ENCODE measurements around the gene PPP2R2C. TPM values are rescaled to one million over a fixed set of nuclear protein-coding genes. Genes with fewer than 3 reads are reported as not detected.

The PPP2R2C gene
- total RNA-seq, 1 experiment from 2014 or later, result 8.1 TPM

DNA sequence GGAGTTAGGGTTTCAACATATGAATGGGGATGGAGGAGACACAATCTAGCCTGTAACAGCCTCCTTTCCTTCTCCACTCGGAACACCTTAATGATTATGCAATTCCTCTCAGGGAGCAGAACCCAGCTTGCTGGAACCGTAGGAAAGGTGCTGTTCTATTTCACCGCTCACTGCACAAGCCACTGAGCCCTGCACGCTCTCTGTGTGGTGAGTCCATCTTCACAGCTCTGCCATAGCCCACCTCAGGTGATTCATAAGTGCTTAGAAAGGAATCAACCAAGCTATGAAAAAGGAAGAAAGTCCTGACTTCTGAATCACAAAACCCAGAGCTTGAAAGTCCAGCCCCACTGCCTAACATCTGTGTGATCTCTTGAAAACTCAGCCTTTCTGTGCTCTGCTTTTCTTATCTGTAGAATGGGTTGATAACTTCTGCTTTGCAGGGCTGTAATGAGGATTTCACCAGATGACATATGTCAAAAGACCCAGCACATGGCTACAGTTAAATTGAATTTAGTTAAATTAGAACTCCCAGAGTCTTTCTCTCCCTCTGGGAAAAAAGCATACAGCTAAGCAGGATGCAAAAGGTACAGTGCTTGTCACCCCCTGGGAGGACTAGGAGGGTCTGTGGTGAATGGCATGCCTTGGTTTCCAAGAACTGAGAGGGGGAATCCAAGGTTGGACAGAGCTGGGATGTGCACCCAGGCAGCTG, 111.2 kb downstream of the PPP2R2C start:
- no peaks in the 10 kb centered on the region for H4K20me1 ChIP-seq (ENCODE audit: control insufficient read depth, insufficient read depth, insufficient read length)
- no peak overlapping the region for H2BK120ac ChIP-seq (ENCODE audit: low read depth, low read length, poor library complexity, severe bottlenecking)
- peaks cover 18% of the 10 kb centered on the region for H3K27me3 Mint-ChIP-seq (ENCODE audit: low read depth)
- H2BK20ac ChIP-seq (ENCODE audit: low read depth, low read length, poor library complexity, severe bottlenecking), result no peak overlapping the region
- no peak overlapping the region for H4K91ac ChIP-seq (ENCODE audit: insufficient read length, low read depth, low read length)
- H3K14ac ChIP-seq (ENCODE audit: insufficient read depth, low read length), result no peak overlapping the region
- H3K27ac ChIP-seq (ENCODE audit: insufficient read length, low read depth, low read length), result no peak overlapping the region
- H2AFZ ChIP-seq (ENCODE audit: low read length), result no peak overlapping the region
- no peaks in the 10 kb centered on the region for H3K79me1 ChIP-seq (ENCODE audit: insufficient read depth, low read depth, low read length, poor library complexity, severe bottlenecking)
- TF ChIP-seq, protein P1, sequence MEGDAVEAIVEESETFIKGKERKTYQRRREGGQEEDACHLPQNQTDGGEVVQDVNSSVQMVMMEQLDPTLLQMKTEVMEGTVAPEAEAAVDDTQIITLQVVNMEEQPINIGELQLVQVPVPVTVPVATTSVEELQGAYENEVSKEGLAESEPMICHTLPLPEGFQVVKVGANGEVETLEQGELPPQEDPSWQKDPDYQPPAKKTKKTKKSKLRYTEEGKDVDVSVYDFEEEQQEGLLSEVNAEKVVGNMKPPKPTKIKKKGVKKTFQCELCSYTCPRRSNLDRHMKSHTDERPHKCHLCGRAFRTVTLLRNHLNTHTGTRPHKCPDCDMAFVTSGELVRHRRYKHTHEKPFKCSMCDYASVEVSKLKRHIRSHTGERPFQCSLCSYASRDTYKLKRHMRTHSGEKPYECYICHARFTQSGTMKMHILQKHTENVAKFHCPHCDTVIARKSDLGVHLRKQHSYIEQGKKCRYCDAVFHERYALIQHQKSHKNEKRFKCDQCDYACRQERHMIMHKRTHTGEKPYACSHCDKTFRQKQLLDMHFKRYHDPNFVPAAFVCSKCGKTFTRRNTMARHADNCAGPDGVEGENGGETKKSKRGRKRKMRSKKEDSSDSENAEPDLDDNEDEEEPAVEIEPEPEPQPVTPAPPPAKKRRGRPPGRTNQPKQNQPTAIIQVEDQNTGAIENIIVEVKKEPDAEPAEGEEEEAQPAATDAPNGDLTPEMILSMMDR (conservative IDR thresholded peaks at IDR 0.05), result no peak
- H3K27ac Mint-ChIP-seq, result no peak overlapping the region
- DNase-seq, result no peak
- no peak overlapping the region for H4K5ac ChIP-seq (ENCODE audit: insufficient read length, low read depth, low read length)
- H3K4me2 ChIP-seq (ENCODE audit: insufficient read depth, insufficient read length, low read length), result no peak overlapping the region
- no peaks in the 10 kb centered on the region for H3K9me3 ChIP-seq (ENCODE audit: control insufficient read depth, low read depth, low read length)
- no peak overlapping the region for H3K4me3 Mint-ChIP-seq
- no peak overlapping the region for H2BK15ac ChIP-seq (ENCODE audit: low read depth, low read length)
- peaks cover 6 to 11% of the 10 kb centered on the region in 2 experiments for H3K4me1 Mint-ChIP-seq
- no peaks in the 10 kb centered on the region for H3K27me3 ChIP-seq (ENCODE audit: insufficient read depth, low read length)
- no peak overlapping the region for H3K9ac ChIP-seq (ENCODE audit: extremely low read depth, insufficient read length, low read length)
- H3K23ac ChIP-seq (ENCODE audit: insufficient read length, low read depth, low read length), result no peak overlapping the region
- WGBS (ENCODE audit: extremely low coverage, insufficient read length, low lambda C conversion rate), result no CpG with 5 or more reads among the region's 4 CpGs
- no peak overlapping the region for H4K8ac ChIP-seq (replicated peaks; ENCODE audit: insufficient read length, low read depth, low read length)
- no peak overlapping the region for H3K56ac ChIP-seq (ENCODE audit: insufficient read length, low read depth, low read length)
- H3K9me3 Mint-ChIP-seq, result no peaks in the 10 kb centered on the region; a peak in 2 of 5 replicates
- H3K23me2 ChIP-seq (ENCODE audit: insufficient read length, low read depth, low read length, poor library complexity, severe bottlenecking), result no peaks in the 10 kb centered on the region
- no peaks in the 10 kb centered on the region for H3K79me2 ChIP-seq (ENCODE audit: insufficient read depth, low read length)
- no peaks in the 10 kb centered on the region for H3K36me3 Mint-ChIP-seq (ENCODE audit: insufficient read depth in 1 of 3, low read depth in 3 of 3)
- no peak overlapping the region for H2AK5ac ChIP-seq (ENCODE audit: insufficient read length, low read length)
- H2BK12ac ChIP-seq (ENCODE audit: insufficient read length, low read depth, low read length), result no peak overlapping the region
- no peak overlapping the region for H3K18ac ChIP-seq (ENCODE audit: insufficient read length, low read depth, low read length)
- H3K4ac ChIP-seq (ENCODE audit: low read depth, low read length), result no peak overlapping the region
- no peaks in the 10 kb centered on the region for H3K4me1 ChIP-seq (ENCODE audit: insufficient read depth, low read length)
- H3T11ph ChIP-seq (ENCODE audit: low read length), result no peak overlapping the region
- no peak overlapping the region for H2BK5ac ChIP-seq (ENCODE audit: insufficient read length, low read length)

All from H9 (cell line).